Fibroblast of mammary gland (primary cell): ENCODE measurements around the gene MZB1.

Experiments
- DNase-seq: peaks from one replicate; pipeline ENCODE4 v3.0.0-alpha.2; 2010; ENCODE audit warnings: low read depth
- H3K4me3 ChIP-seq: 2 replicates; pipeline ENCODE4 v1.5.1; 2011; ENCODE audit warnings: low read depth, mild to moderate bottlenecking, low read length, moderate library complexity; ENCODE audit not compliant: control insufficient read depth
- CTCF ChIP-seq: conservative IDR thresholded peaks from 2 replicates; pipeline ENCODE4 v1.5.1; 2011; ENCODE audit warnings: low read depth, low read length, inconsistent platforms; ENCODE audit not compliant: control insufficient read depth, insufficient read depth

Gene MZB1

DNA sequence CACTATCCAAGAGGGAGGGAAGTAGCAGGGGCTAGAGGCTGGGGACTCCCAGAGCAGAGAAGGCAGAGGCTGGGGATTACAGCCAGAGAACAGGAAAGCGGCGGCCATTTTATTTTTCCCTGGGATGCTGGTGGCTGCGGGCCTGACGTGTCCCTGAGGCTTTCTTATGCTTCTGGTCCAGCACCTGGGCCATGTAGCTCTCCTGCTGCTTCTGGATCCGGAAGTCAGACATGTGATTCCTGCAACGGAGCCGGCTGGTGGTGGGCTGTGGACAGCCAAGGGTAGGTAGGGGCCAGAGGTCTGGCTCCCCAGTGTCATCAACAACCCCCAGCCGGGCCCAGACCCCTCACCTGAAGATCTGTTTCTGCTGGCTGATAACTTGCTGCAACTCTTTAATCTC is 7.0 kb upstream of the MZB1 start:
- no peak for DNase-seq
- no peak for TF ChIP-seq CTCF
- H3K4me3 ChIP-seq: no peak overlapping the region

DNA sequence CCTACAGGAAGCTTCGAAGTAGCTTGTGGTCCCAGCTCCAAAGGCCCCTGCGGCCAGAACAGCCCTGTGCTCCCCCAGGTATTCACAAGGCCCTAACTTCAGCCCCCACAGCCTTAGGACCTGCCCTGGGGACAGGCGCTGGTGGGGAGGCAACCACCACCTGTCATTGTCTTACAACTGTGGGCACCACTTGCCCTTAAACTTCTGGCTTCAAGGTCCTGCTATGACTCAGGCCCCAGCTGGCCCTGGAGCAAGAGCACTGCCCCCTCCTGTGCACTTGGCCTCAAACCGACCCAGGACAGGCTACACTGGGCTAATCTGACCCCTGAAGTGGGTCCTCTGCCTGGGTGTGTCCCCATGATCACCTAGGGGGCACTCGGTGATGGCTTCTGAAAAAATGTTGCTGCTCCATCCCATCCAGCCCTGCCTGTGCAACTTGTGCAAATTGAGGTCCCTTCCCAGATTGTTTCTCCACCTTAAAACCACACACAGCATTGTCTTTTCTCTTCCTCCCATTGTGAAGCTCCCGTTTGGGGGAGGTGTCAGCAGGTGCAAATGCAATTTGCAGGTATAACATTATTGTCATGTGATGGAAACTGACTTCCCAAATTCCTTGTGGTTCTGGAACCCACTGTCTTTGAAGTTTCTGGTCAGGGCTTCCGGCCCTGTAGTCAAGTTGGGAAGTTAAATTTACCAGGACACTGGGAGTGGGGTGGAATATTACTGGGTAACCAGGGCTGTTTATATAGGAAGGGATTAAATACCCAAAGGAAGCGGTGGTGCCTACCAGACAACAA is 6.3 kb upstream of the MZB1 start:
- DNase-seq: peak; percentile 42
- no peak overlapping the region for H3K4me3 ChIP-seq
- no peak for TF ChIP-seq CTCF

DNA sequence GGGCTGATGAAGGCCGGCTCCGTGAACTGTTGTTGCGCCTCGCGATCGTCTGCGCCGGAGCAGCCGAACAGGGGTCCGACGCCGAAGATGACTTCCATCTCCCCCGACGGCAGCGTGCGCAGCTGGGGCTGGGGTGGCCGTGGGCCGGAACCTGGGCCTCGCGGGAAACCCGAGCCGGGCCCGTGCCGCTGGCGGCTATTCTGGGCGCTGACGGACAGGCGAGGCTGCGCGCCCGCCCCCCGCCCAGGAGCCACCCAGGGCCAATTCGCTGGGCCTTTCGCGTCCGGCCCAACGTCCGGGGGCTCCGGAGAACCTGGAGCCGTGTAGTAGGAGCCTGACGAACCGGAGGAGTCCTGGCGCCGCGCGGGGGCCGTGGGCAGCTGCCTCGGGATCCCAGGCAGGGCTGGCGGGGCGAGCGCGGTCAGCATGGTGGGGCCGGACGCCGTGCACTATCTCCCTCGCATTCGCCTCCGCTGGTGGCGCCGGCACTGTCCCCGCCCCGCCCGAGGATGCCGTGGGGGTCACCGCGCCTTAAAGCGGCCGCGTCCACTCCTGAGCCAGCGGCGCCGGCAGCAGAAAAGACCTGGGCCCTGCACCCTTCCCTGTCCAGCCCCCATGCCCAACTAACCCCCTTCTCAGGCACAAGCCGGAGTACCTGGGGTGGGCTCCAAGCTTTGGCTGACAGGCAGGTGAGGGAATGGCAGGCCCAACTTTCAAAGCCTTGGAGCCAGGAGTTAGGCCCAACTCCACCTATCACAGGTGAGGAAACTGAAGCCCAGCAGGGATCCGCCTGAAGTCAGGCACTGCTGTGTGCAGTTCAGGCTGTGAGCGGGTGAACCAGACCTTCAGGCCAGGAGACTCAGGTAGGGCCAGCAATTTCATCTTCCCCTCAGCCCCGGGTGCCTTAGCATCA is 5.2 kb upstream of the MZB1 start, which contains the start of gene PROB1:
Gene PROB1, minus strand, starts transcription at position 451 of the 913 bp plus-strand sequence. Its CDS starts 23 bp downstream, at position 428.
- peak within 1 kb of the TSS; percentile 26 for H3K4me3 ChIP-seq
- DNase-seq: no peak
- TF ChIP-seq CTCF: no peak

GRCh38 chr5:139394123-139394653 is 4.5 kb upstream of the MZB1 start:
- H3K4me3 ChIP-seq: peak overlapping the region; percentile 26
- no peak for TF ChIP-seq CTCF
- no peak for DNase-seq

DNA sequence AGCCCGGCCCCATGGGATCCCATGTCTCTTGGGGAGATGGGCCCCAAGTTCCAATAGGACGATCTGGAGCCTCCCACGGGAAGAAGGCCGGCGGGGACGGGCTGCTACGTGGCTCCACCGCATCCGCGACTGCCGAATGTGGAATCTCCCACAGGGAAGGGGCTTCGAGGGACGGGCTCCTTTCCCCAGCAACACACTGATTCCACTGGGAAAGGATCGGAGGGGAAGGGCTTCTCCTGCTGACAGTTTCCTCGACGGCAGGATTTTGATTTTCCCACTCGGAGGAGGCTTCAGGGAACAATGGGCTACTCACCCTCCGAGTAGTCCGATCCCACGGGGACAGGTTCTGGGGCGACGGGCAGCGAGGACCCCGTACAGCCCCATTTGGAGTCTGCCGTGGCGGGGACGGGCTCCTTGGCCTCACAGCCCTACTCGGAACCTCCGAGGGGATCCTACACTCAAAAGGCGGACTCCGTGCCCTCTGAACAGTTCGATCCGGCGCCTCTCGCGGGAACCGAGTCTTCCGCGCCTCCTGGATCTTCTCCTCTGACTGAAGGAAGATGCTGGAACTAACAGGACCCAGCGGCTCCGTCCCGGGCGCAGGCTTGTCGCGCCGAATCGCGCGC is 3.9 kb upstream of the MZB1 start:
- peak overlapping the region; percentile 26 for H3K4me3 ChIP-seq
- DNase-seq: no peak
- no peak for TF ChIP-seq CTCF
